Tibial artery (tissue), 4 donors: Measurements from ENCODE around the gene ACR.

ENCODE experiments used
- DNase-seq, 2 donors: peaks; one replicate each; pipeline ENCODE4 v3.0.0-alpha.2; 2019
- H3K27ac ChIP-seq, 2 donors: fragments of 200-600 bp; sonication (generic) in 1 of 2; 1 replicate in 1 of 2; 2 replicates in 1 of 2; pipeline ENCODE4 v1.5.1; 2018 to 2019; ENCODE audit warnings: mild to moderate bottlenecking in 1 of 2
- H3K27me3 ChIP-seq, 2 donors: fragments of 200-600 bp; sonication (generic) in 1 of 2; one replicate each; pipeline versions ENCODE4 v1.5.1 to v1.6.0; 2016 to 2019
- H3K36me3 ChIP-seq, 3 donors: fragments of 200-600 bp; sonication (generic) in 2 of 3; one replicate each; pipeline ENCODE4 v1.5.1; 2016 to 2019; ENCODE audit warnings: mild to moderate bottlenecking in 2 of 3
- H3K4me1 ChIP-seq, 4 donors: fragments of 200-600 bp; sonication (generic) in 2 of 4; 1 replicate in 3 of 4; 2 replicates in 1 of 4; pipeline ENCODE4 v1.5.1; 2016 to 2019
- H3K4me3 ChIP-seq, 2 donors: fragments of 200-600 bp; sonication (generic) in 1 of 2; 1 replicate in 1 of 2; 2 replicates in 1 of 2; pipeline ENCODE4 v1.5.1; 2018 to 2019; ENCODE audit warnings: mild to moderate bottlenecking in 2 of 2
- H3K9me3 ChIP-seq, 3 donors: fragments of 200-600 bp; sonication (generic) in 1 of 3; one replicate each; pipeline ENCODE4 v1.5.1; 2016 to 2019
- intact Hi-C: fragments of 100-400 bp; cut with DNase I; formaldehyde crosslinking; loops from one replicate; pipeline ENCODE4 v1.15.0; 2023; ENCODE audit warnings: low total_unique reads
- TF ChIP-seq, protein P1 (sequence below), 2 experiments: fragments of 200-600 bp in 1 of 2; fragments of 450-650 bp in 1 of 2; IDR thresholded peaks; one replicate each; pipeline ENCODE4 v1.5.1; 2017 to 2019; ENCODE audit warnings: antibody characterized with exemption in 2 of 2, mild to moderate bottlenecking in 1 of 2, moderate library complexity in 1 of 2

Gene ACR

DNA sequence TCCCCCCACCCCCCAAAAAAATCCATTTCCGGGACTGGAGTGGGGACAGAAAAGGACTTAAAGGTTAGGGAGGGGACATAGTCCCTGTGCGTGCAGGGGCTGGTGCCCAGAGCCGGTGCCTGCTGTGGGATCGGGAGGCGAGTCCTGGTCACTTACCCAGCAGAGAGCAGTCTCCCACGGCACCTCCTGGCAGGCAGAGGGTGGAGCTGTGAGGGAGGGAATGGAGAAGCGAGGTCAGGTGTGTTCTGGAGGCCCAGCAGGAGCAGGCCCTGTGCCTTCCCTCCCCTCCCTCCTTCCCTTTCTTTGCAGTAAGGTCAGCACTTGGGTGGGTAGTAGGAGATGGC, 37.0 kb upstream of the ACR start:
- no peak for DNase-seq
- H3K9me3 ChIP-seq = no peaks in the 10 kb centered on the region
- peaks cover 0 to 21% (median 6%) of the 10 kb centered on the region in 4 donors for H3K4me1 ChIP-seq
- intact Hi-C loops = no loop called here
- peaks cover 0 to 82% of the 10 kb centered on the region in 2 donors for H3K27me3 ChIP-seq
- H3K36me3 ChIP-seq = no peaks in the 10 kb centered on the region
- no peak overlapping the region for H3K27ac ChIP-seq
- H3K4me3 ChIP-seq = no peak overlapping the region
- TF ChIP-seq, protein P1, sequence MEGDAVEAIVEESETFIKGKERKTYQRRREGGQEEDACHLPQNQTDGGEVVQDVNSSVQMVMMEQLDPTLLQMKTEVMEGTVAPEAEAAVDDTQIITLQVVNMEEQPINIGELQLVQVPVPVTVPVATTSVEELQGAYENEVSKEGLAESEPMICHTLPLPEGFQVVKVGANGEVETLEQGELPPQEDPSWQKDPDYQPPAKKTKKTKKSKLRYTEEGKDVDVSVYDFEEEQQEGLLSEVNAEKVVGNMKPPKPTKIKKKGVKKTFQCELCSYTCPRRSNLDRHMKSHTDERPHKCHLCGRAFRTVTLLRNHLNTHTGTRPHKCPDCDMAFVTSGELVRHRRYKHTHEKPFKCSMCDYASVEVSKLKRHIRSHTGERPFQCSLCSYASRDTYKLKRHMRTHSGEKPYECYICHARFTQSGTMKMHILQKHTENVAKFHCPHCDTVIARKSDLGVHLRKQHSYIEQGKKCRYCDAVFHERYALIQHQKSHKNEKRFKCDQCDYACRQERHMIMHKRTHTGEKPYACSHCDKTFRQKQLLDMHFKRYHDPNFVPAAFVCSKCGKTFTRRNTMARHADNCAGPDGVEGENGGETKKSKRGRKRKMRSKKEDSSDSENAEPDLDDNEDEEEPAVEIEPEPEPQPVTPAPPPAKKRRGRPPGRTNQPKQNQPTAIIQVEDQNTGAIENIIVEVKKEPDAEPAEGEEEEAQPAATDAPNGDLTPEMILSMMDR (IDR thresholded peaks at IDR 0.05) = no peak

DNA sequence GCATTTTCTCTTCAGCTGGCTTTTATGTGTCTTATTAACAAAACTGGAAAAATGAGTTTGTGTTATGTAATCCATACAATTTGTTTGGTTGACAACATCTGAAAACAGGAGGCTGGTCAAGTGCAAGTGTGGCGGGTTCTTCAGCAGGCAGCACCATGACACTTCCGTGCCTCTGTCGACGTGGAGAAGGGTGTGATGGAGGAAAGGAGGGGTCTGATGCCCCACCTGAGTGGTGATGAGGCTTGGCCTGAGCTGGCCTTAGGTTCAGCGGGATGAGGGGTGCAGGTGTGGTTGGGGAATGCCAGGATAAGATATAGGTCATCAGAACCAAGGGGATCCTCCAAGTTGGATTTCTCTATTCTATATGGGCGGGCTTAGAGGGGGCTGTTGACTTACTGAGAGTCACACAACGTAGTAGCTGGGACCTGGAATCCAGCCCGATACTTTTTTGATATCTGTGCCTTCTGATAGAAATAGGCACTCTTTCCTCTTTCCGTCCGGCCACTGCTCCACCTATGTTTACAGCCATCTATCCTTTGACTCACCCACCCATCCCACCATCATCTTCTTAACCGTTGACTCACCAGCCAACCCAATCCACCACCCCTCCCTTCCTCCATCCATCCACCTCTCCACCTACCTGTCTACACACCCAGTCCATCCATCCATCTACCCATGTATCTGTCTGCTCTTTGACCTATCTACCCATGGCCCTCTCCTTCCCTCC, 36.4 kb upstream of the ACR start:
- H3K4me3 ChIP-seq = no peak overlapping the region
- intact Hi-C loops = no loop called here

DNA sequence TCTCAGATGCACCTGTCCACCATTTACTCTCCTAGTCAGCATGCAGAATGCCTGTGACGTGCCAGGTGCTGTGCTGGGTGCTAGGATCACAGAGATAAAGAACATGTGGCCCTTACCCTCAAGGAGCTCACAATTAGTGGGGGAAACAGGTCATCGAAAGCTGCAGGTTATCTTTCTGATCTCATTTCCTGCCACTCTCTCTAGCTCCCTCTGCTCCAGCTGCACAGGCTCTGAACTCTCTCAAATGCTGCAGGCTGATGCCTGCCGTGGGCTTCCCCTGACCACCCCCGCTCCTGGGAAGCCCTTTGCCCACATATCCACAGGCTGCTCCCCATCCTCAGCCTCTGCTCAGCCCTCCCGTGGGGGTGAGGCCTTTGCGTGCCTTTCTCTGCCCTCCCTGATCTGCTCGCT, 35.7 kb upstream of the ACR start:
- no peak overlapping the region for H3K27ac ChIP-seq
- H3K27me3 ChIP-seq = peaks cover 0 to 73% of the 10 kb centered on the region in 2 donors
- H3K36me3 ChIP-seq = no peaks in the 10 kb centered on the region
- H3K4me1 ChIP-seq = peaks cover 0 to 8% (median 6%) of the 10 kb centered on the region in 4 donors
- intact Hi-C loops = no loop called here
- DNase-seq = no peak
- no peaks in the 10 kb centered on the region for H3K9me3 ChIP-seq
- TF ChIP-seq, protein P1 (IDR thresholded peaks at IDR 0.05) = no peak
- H3K4me3 ChIP-seq = no peak overlapping the region

More for the DNA sequence above, 36.4 kb upstream of the ACR start:
- Histone ChIP-seq H3K9me3 (no peaks in the 10 kb centered on the region), H3K27ac (no peak overlapping the region), H3K36me3 (no peaks in the 10 kb centered on the region), H3K4me1 (peaks cover 0 to 15% (median 6%) of the 10 kb centered on the region in 4 donors), H3K27me3 (peaks cover 0 to 79% of the 10 kb centered on the region in 2 donors)
- TF ChIP-seq, protein P1 (IDR thresholded peaks at IDR 0.05) = no peak
- DNase-seq = no peak

DNA sequence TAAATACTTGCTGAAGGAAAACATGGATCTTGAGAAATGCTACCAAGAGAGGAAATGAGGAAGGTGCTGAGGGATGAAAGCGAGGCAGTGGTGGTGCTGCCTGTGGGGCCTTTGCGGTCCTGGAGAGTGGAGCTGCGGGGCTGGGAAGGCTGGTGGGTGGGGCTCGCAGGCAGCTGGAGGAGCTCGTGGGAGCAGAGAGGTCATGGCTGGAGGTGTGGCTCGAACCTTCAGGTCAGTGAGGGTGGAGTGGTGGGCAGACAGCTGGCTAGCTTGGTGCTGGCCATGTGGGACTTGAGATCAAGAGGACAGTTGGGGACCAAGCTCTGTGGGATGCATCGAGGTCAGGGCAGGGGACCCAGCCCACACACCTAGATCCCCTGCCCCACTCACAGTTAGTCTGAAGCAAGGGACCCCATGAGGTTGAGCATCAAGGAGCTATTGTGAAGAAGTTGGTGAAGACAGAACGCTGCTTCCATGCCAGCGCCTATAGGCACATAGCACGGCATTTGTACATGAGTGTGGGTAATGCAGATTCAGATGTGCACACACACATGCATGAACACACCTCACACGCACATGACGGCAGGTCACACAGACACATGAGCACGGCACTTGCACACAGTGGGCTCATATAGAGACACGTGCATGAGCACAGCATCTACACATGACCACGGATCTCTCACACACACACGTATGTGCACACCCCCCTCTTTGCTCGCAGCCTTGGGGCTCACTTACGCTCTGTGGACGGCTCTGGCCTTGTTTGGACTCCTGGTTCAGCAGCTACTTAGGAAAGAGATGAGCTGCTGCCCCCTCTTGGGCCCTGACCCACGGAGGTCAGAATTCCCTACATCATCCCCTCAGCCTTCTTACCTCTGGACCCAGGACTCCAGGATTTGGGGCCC, 34.9 kb upstream of the ACR start:
- Histone ChIP-seq H3K4me3 (no peak overlapping the region), H3K27ac (no peak overlapping the region), H3K4me1 (peaks cover 0 to 4% (median 1%) of the 10 kb centered on the region in 4 donors), H3K9me3 (no peaks in the 10 kb centered on the region), H3K27me3 (peaks cover 0 to 72% of the 10 kb centered on the region in 2 donors), H3K36me3 (no peaks in the 10 kb centered on the region)
- intact Hi-C loops = no loop called here
- DNase-seq = no peak
- TF ChIP-seq, protein P1 (IDR thresholded peaks at IDR 0.05) = no peak

DNA sequence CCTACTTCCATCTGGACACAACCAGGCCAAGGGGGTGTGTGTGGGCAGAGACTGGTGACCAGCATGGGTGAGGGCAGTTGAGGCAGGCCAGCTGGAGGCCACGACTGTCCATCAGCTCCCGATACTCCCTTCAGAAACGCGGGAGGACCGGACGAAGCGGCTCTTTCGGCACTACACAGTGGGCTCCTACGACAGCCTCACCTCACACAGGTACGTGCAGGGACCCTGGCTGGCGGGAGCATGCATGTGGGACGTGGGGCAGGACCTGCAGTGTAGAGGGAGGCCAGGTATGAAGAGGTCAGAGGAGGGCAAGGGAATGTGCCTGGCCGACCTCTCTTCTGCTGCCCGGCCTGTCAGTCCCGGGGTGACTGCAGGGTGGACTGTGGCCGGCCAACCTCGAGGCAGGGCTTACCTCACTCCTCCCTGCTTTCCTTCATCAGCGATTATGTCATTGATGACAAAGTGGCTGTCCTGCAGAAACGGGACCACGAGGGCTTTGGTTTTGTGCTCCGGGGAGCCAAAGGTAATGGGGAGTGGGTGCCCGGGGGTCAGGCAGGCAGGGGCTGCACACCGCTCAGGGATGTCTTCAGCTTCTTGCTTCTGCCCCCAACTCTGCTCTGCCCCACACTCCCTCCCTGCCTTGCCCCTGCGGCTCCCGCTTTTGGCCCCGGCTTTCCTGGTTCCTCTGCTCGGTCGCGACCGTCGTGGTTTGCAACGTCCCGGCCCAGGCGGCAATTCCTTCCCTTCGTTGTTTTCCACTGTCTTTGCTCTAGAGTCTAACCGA, 34.1 kb upstream of the ACR start:
- no peaks in the 10 kb centered on the region for H3K36me3 ChIP-seq
- H3K27ac ChIP-seq = no peak overlapping the region
- H3K4me1 ChIP-seq = no peaks in the 10 kb centered on the region
- H3K4me3 ChIP-seq = no peak overlapping the region
- intact Hi-C loops = no loop called here
- DNase-seq = no peak
- TF ChIP-seq, protein P1 (IDR thresholded peaks at IDR 0.05) = no peak
- no peaks in the 10 kb centered on the region for H3K9me3 ChIP-seq
- H3K27me3 ChIP-seq = peaks cover 0 to 64% of the 10 kb centered on the region in 2 donors
